ENCODE data around the gene OR52K1. TPM values are rescaled to one million over a fixed set of nuclear protein-coding genes. Genes with fewer than 3 reads are reported as not detected.

Gene OR52K1
- total RNA-seq (under 1 TPM in 1 of 4 donors, not detected in 3; 0.14 TPM), polyA plus RNA-seq (not detected)

DNA sequence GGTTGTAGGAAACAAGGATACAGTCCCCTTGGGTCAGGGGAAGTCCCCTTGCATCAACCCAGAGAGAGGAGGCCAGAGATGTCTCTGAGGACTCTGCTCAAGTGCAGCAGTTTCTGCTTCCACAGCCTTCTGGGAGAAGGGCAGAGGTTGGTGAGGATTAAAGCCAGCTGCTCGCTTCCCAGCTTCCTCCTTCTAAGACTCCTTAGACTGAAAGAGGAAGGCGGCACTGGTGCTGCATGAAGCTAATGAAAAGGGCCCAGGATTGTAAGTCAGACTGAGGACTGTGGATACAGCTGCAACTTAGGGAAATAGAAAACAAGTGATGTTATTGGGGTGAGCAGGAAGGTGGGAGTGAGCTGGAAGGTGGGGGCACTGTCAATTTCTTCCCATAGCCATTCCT lies at the start of gene OR52K1:
TSS of gene OR52K1 (plus strand) at position 202 of the 400 bp plus-strand sequence. CDS start 6,255 bp downstream, outside the sequence.
- no peak within 1 kb of the TSS for H3K27ac ChIP-seq
- 62 to 74% methylated on average over 2 of the region's 2 CpGs for WGBS, 2 donors
- no peaks in the 10 kb centered on the region for H3K27me3 ChIP-seq
- TF ChIP-seq, protein P1, sequence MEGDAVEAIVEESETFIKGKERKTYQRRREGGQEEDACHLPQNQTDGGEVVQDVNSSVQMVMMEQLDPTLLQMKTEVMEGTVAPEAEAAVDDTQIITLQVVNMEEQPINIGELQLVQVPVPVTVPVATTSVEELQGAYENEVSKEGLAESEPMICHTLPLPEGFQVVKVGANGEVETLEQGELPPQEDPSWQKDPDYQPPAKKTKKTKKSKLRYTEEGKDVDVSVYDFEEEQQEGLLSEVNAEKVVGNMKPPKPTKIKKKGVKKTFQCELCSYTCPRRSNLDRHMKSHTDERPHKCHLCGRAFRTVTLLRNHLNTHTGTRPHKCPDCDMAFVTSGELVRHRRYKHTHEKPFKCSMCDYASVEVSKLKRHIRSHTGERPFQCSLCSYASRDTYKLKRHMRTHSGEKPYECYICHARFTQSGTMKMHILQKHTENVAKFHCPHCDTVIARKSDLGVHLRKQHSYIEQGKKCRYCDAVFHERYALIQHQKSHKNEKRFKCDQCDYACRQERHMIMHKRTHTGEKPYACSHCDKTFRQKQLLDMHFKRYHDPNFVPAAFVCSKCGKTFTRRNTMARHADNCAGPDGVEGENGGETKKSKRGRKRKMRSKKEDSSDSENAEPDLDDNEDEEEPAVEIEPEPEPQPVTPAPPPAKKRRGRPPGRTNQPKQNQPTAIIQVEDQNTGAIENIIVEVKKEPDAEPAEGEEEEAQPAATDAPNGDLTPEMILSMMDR (IDR thresholded peaks at IDR 0.05), result no peak
- no peak for TF ChIP-seq POLR2AphosphoS5 (IDR thresholded peaks at IDR 0.05)
- no peak for TF ChIP-seq POLR2A (IDR thresholded peaks at IDR 0.05)
- TF ChIP-seq EP300 (IDR thresholded peaks at IDR 0.05), result no peak
- no peaks in the 10 kb centered on the region for H3K36me3 ChIP-seq
- no peak within 1 kb of the TSS for H3K4me3 ChIP-seq
- no peak for DNase-seq
- H3K9me3 ChIP-seq, result no peaks in the 10 kb centered on the region
- no peaks in the 10 kb centered on the region for H3K4me1 ChIP-seq
- intact Hi-C loops (cut with DNase I), result no loop called here

DNA sequence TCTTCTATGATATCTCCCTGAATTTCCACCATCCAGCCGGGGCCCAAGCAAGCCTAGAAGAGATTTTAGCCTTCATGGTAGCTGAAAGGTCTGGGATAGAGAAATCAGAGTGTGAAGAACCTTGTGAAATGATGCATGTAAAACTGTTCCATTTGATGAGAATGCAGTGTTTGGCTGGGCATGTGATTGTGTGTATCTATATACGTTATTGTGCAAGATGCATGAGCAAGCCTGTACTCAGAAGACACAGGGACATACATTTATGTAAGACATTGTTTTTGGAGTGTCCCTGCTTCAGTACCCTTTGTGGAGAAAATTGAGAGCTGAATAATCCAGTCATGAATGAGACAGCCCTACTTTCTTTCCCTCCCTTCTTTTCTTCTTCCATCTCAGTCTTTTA lies 48.6 kb upstream of the OR52K1 start:
- H3K4me3 ChIP-seq, result no peak overlapping the region
- no peak for TF ChIP-seq POLR2A (IDR thresholded peaks at IDR 0.05)
- TF ChIP-seq, protein P1 (IDR thresholded peaks at IDR 0.05), result no peak
- no peak for TF ChIP-seq EP300 (IDR thresholded peaks at IDR 0.05)
- no peak for TF ChIP-seq POLR2AphosphoS5 (IDR thresholded peaks at IDR 0.05)
- 75% methylated on average over 2 of the region's 2 CpGs for WGBS, 2 donors
- H3K9me3 ChIP-seq, result no peaks in the 10 kb centered on the region
- no peak overlapping the region for H3K27ac ChIP-seq
- DNase-seq, result no peak
- no peaks in the 10 kb centered on the region for H3K27me3 ChIP-seq
- H3K4me1 ChIP-seq, result no peaks in the 10 kb centered on the region
- intact Hi-C loops (cut with DNase I), result no loop called here
- H3K36me3 ChIP-seq, result no peaks in the 10 kb centered on the region

DNA sequence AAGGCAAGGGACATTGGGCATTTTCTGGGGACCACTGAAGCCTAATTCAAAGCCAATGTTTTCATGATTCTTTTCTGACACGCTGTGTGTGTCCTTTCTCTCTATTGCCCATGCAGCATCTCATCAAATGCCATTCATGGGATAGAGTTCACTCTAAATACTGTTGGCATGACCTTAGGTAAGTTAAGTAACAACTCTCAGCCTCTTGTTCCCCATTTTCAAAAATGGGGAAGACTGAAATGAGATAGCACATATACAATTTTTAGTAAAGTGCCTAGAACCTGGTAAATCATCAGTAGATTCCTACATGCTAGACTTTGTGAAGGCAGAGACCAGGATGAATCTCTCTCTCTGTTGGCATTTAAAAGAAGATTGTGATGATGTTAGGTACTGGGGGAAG lies 46.0 kb upstream of the OR52K1 start:
- Histone ChIP-seq H3K36me3 (no peaks in the 10 kb centered on the region), H3K4me1 (no peaks in the 10 kb centered on the region), H3K4me3 (no peak overlapping the region), H3K9me3 (no peaks in the 10 kb centered on the region), H3K27ac (no peak overlapping the region), H3K27me3 (no peaks in the 10 kb centered on the region)
- 75 to 84% methylated on average over 1 of the region's 1 CpG for WGBS, 2 donors
- intact Hi-C loops (cut with DNase I), result no loop called here
- DNase-seq, result no peak
- no peak for TF ChIP-seq POLR2A (IDR thresholded peaks at IDR 0.05)
- TF ChIP-seq, protein P1 (IDR thresholded peaks at IDR 0.05), result no peak

DNA sequence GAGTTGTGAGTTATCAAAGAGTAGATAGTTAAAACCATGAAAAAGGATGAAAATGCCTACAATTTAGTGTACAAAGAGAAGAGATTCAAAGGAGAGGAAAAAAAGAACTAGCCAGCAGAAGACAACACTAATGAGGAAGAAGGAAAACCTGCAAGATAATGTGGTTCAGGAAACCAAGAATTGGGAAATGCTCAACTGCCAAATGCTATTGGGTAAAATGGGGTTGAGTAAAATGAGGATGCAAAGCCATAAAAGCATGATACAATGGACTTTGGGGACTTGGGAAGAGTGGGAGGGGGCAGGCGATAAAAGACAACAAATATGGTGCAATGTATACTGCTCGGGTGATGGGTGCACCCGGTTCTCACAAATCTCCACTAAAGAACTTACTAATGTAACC lies 40.9 kb upstream of the OR52K1 start:
- TF ChIP-seq POLR2A (IDR thresholded peaks at IDR 0.05), result no peak
- no peak for TF ChIP-seq EP300 (IDR thresholded peaks at IDR 0.05)
- TF ChIP-seq, protein P1 (IDR thresholded peaks at IDR 0.05), result no peak
- no peak for TF ChIP-seq POLR2AphosphoS5 (IDR thresholded peaks at IDR 0.05)

DNA sequence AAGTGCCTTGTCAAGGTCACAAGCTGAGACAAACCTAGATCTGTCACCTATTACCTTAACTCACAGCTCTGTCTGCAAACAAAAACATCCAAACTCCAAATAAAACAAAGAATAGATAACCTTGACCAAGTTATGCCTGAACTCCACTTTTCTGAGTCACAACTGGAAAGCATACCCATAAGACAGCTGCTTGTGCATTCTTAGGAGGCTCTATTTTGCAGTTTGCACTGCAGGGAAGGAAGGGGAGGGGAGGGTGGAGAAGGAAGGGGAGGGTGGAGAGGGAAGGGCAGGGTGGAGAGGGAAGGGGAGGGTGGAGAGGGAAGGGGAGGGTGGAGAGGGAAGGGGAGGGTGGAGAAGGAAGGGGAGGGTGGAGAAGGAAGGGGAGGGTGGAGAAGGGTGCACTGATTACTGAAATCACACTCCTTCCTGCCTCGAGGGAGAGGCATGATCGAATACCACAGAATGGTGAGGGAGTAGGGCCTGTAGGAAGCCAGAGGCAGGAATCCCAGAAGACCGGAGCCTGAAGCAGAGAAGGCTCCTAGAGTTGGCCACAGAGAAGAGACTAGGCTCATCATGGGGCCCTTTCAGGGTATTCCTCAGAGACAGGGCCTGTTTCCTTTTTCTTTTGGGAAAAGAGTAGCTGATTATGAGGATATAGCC lies 39.1 kb upstream of the OR52K1 start:
- H3K27me3 ChIP-seq, result no peaks in the 10 kb centered on the region
- intact Hi-C loops (cut with DNase I), result no loop called here
- TF ChIP-seq, protein P1 (IDR thresholded peaks at IDR 0.05), result no peak
- TF ChIP-seq POLR2AphosphoS5 (IDR thresholded peaks at IDR 0.05) (no peak), POLR2A (IDR thresholded peaks at IDR 0.05) (no peak), EP300 (IDR thresholded peaks at IDR 0.05) (no peak)
- no peaks in the 10 kb centered on the region for H3K9me3 ChIP-seq
- no peak overlapping the region for H3K4me3 ChIP-seq
- H3K27ac ChIP-seq, result no peak overlapping the region
- H3K36me3 ChIP-seq, result no peaks in the 10 kb centered on the region
- no peaks in the 10 kb centered on the region for H3K4me1 ChIP-seq
- DNase-seq, result no peak
- 41 to 43% methylated on average over 3 of the region's 3 CpGs for WGBS, 2 donors

More for the DNA sequence above, 40.9 kb upstream of the OR52K1 start:
- intact Hi-C loops (cut with DNase I), result no loop called here
- no peaks in the 10 kb centered on the region for H3K4me1 ChIP-seq
- no peak overlapping the region for H3K4me3 ChIP-seq
- no peaks in the 10 kb centered on the region for H3K27me3 ChIP-seq
- 86 to 90% methylated on average over 3 of the region's 3 CpGs for WGBS, 2 donors
- H3K9me3 ChIP-seq, result no peaks in the 10 kb centered on the region
- DNase-seq, result no peak
- no peaks in the 10 kb centered on the region for H3K36me3 ChIP-seq
- no peak overlapping the region for H3K27ac ChIP-seq
